Activated CD4-positive, alpha-beta memory T cell treated with anti-CD3 and anti-CD28 coated beads for 36 hours (primary cell): ENCODE results near the gene ORM2. TPM values are rescaled to one million over a fixed set of nuclear protein-coding genes. Genes with fewer than 3 reads are reported as not detected.
A peak's percentile ranks its signal among the peaks of the same experiment; 100 is the strongest.

Experiments used
- CTCF ChIA-PET: fragments of 350-600 bp; sonication (Branson Sonifier 250); formaldehyde crosslinking; loops from one replicate; lab custom pipeline; 2021; ENCODE audit warnings: antibody characterized with exemption, inconsistent platforms; lab: Charles Lee
- POLR2A ChIA-PET: fragments of 350-600 bp; sonication (Branson Sonifier 250); formaldehyde crosslinking; loops from one replicate; lab custom pipeline; 2021; ENCODE audit warnings: antibody characterized with exemption; lab: Charles Lee
- DNase-seq: peaks from one replicate; pipeline ENCODE4 v3.0.0-alpha.2; 2020
- H3K27ac Mint-ChIP-seq: one replicate; pipeline ENCODE4 v1.8.0; 2021; ENCODE audit warnings: mixed read lengths
- H3K27me3 Mint-ChIP-seq: one replicate; pipeline ENCODE4 v1.8.0; 2021; ENCODE audit warnings: mixed read lengths
- H3K36me3 Mint-ChIP-seq: one replicate; pipeline ENCODE4 v1.8.0; 2021; ENCODE audit warnings: mixed read lengths
- H3K4me1 Mint-ChIP-seq: one replicate; pipeline ENCODE4 v1.8.0; 2021; ENCODE audit warnings: low read depth, mixed read lengths
- H3K4me3 Mint-ChIP-seq: one replicate; pipeline ENCODE4 v1.8.0; 2021; ENCODE audit warnings: mild to moderate bottlenecking, mixed read lengths
- H3K9me3 Mint-ChIP-seq: one replicate; pipeline ENCODE4 v1.8.0; 2021; ENCODE audit warnings: mixed read lengths
- intact Hi-C: fragments of 100-400 bp; cut with micrococcal nuclease; formaldehyde crosslinking; loops from one replicate; pipeline ENCODE4 v1.15.1; 2023
- total RNA-seq, 2 experiments: library from RNA; stranded (reverse); gene quantifications; one replicate each; pipeline ENCODE4 v1.2.3, GENCODE V29; 2021

The ORM2 gene
- total RNA-seq, 2 experiments from 2014 or later, result not detected

GRCh38 chr9:114299286-114300152 lies 30.1 kb upstream of the ORM2 start:
- ChIA-PET CTCF (interaction anchor here (1.2 to 2.7 kb wide), 3 partner anchors 9 to 217 kb away, joined by 3 to 10 read pairs (median 5); no protein-coding TSS in a partner anchor), POLR2A (no interaction called here)
- peaks cover 17% of the 10 kb centered on the region for H3K9me3 Mint-ChIP-seq
- no peaks in the 10 kb centered on the region for H3K27me3 Mint-ChIP-seq
- peaks cover 6% of the 10 kb centered on the region for H3K36me3 Mint-ChIP-seq
- no peaks in the 10 kb centered on the region for H3K4me1 Mint-ChIP-seq
- H3K27ac Mint-ChIP-seq, result no peak overlapping the region
- intact Hi-C loops, result no loop called here
- H3K4me3 Mint-ChIP-seq, result no peak overlapping the region
- peak; percentile 3 for DNase-seq

- POLR2A ChIA-PET, result no interaction called here
- H3K4me1 Mint-ChIP-seq, result no peaks in the 10 kb centered on the region
- peak; percentile 3 for DNase-seq
- H3K36me3 Mint-ChIP-seq, result peaks cover 6% of the 10 kb centered on the region
- no peaks in the 10 kb centered on the region for H3K27me3 Mint-ChIP-seq
- CTCF ChIA-PET, result interaction anchor here (1.2 to 2.7 kb wide), 3 partner anchors 10 to 217 kb away, joined by 3 to 10 read pairs (median 5); no protein-coding TSS in a partner anchor
- intact Hi-C loops, result no loop called here
- peaks cover 9% of the 10 kb centered on the region for H3K9me3 Mint-ChIP-seq
- no peak overlapping the region for H3K4me3 Mint-ChIP-seq
- no peak overlapping the region for H3K27ac Mint-ChIP-seq
These were observed 29.4 kb upstream of the ORM2 start for GRCh38 chr9:114300153-114300845.

- no peaks in the 10 kb centered on the region for H3K27me3 Mint-ChIP-seq
- intact Hi-C loops, result no loop called here
- DNase-seq, result peak; percentile 8
- peaks cover under 1% of the 10 kb centered on the region for H3K36me3 Mint-ChIP-seq
- ChIA-PET POLR2A (no interaction called here), CTCF (interaction anchor here (1.2 to 2.7 kb wide), 2 partner anchors 10 to 192 kb away, joined by 3 to 10 read pairs; no protein-coding TSS in a partner anchor)
- H3K27ac Mint-ChIP-seq, result no peak overlapping the region
- peaks cover 4% of the 10 kb centered on the region for H3K4me1 Mint-ChIP-seq
- peaks cover 3% of the 10 kb centered on the region for H3K9me3 Mint-ChIP-seq
- no peak overlapping the region for H3K4me3 Mint-ChIP-seq
These were observed 28.5 kb upstream of the ORM2 start for GRCh38 chr9:114300846-114301797.

GRCh38 chr9:114301798-114302565 lies 27.7 kb upstream of the ORM2 start:
- DNase-seq, result peak; percentile 5
- H3K27me3 Mint-ChIP-seq, result no peaks in the 10 kb centered on the region
- no peak overlapping the region for H3K27ac Mint-ChIP-seq
- ChIA-PET CTCF (no interaction called here), POLR2A (no interaction called here)
- no peak overlapping the region for H3K4me3 Mint-ChIP-seq
- no peaks in the 10 kb centered on the region for H3K36me3 Mint-ChIP-seq
- peaks cover 4% of the 10 kb centered on the region for H3K4me1 Mint-ChIP-seq
- intact Hi-C loops, result no loop called here
- H3K9me3 Mint-ChIP-seq, result no peaks in the 10 kb centered on the region

- H3K4me1 Mint-ChIP-seq, result peaks cover 4% of the 10 kb centered on the region
- H3K27ac Mint-ChIP-seq, result no peak overlapping the region
- no peak overlapping the region for H3K4me3 Mint-ChIP-seq
- H3K9me3 Mint-ChIP-seq, result no peaks in the 10 kb centered on the region
- CTCF ChIA-PET, result no interaction called here
- intact Hi-C loops, result no loop called here
- POLR2A ChIA-PET, result no interaction called here
- no peaks in the 10 kb centered on the region for H3K36me3 Mint-ChIP-seq
- DNase-seq, result no peak
- H3K27me3 Mint-ChIP-seq, result no peaks in the 10 kb centered on the region
These were observed 26.9 kb upstream of the ORM2 start for GRCh38 chr9:114302727-114303126.

GRCh38 chr9:114303571-114303970 lies 26.1 kb upstream of the ORM2 start:
- Mint-ChIP-seq H3K27me3 (no peaks in the 10 kb centered on the region), H3K27ac (no peak overlapping the region), H3K4me3 (no peak overlapping the region), H3K36me3 (no peaks in the 10 kb centered on the region), H3K4me1 (peaks cover 4% of the 10 kb centered on the region), H3K9me3 (no peaks in the 10 kb centered on the region)
- DNase-seq, result peak; percentile 2
- intact Hi-C loops, result no loop called here
- CTCF ChIA-PET, result interaction anchor here (1.1 to 1.4 kb wide), 2 partner anchors 13 to 47 kb away, joined by 3 to 4 read pairs; no protein-coding TSS in a partner anchor
- POLR2A ChIA-PET, result no interaction called here

- intact Hi-C loops, result no loop called here
- Mint-ChIP-seq H3K27me3 (no peaks in the 10 kb centered on the region), H3K27ac (no peak overlapping the region), H3K4me1 (peaks cover 4% of the 10 kb centered on the region), H3K9me3 (no peaks in the 10 kb centered on the region), H3K4me3 (no peak overlapping the region), H3K36me3 (no peaks in the 10 kb centered on the region)
- ChIA-PET POLR2A (no interaction called here), CTCF (interaction anchor here (1.1 to 1.4 kb wide), 2 partner anchors 13 to 47 kb away, joined by 3 to 4 read pairs; no protein-coding TSS in a partner anchor)
- DNase-seq, result peak; percentile 1
These were observed 25.7 kb upstream of the ORM2 start for GRCh38 chr9:114303977-114304376.

- CTCF ChIA-PET, result interaction anchor here (0.7 to 1.4 kb wide), 4 partner anchors 14 to 115 kb away, joined by 3 to 4 read pairs (median 4); no protein-coding TSS in a partner anchor
- H3K9me3 Mint-ChIP-seq, result no peaks in the 10 kb centered on the region
- peak; percentile 4 for DNase-seq
- no peaks in the 10 kb centered on the region for H3K27me3 Mint-ChIP-seq
- no peaks in the 10 kb centered on the region for H3K36me3 Mint-ChIP-seq
- no peak overlapping the region for H3K4me3 Mint-ChIP-seq
- H3K27ac Mint-ChIP-seq, result no peak overlapping the region
- POLR2A ChIA-PET, result no interaction called here
- intact Hi-C loops, result loop anchor here (1.0 kb wide), 2 partner anchors 149 to 222 kb away; partner anchors contain the start of gene COL27A1
- H3K4me1 Mint-ChIP-seq, result peaks cover 4% of the 10 kb centered on the region
These were observed 25.1 kb upstream of the ORM2 start for GRCh38 chr9:114304416-114305188.

- H3K27me3 Mint-ChIP-seq, result no peaks in the 10 kb centered on the region
- peak; percentile 7 for DNase-seq
- no peaks in the 10 kb centered on the region for H3K36me3 Mint-ChIP-seq
- H3K4me3 Mint-ChIP-seq, result no peak overlapping the region
- ChIA-PET POLR2A (no interaction called here), CTCF (no interaction called here)
- H3K9me3 Mint-ChIP-seq, result no peaks in the 10 kb centered on the region
- peaks cover 4% of the 10 kb centered on the region for H3K4me1 Mint-ChIP-seq
- no peak overlapping the region for H3K27ac Mint-ChIP-seq
- intact Hi-C loops, result no loop called here
These were observed 21.8 kb upstream of the ORM2 start for GRCh38 chr9:114307899-114308267.

GRCh38 chr9:114308361-114308950 lies 21.2 kb upstream of the ORM2 start:
- CTCF ChIA-PET, result no interaction called here
- peaks cover 4% of the 10 kb centered on the region for H3K4me1 Mint-ChIP-seq
- H3K36me3 Mint-ChIP-seq, result no peaks in the 10 kb centered on the region
- no peaks in the 10 kb centered on the region for H3K9me3 Mint-ChIP-seq
- POLR2A ChIA-PET, result no interaction called here
- intact Hi-C loops, result no loop called here
- H3K27ac Mint-ChIP-seq, result no peak overlapping the region
- H3K4me3 Mint-ChIP-seq, result no peak overlapping the region
- DNase-seq, result peak; percentile 1
- no peaks in the 10 kb centered on the region for H3K27me3 Mint-ChIP-seq
